ENCODE data around the gene ILDR2. TPM values are rescaled to one million over a fixed set of nuclear protein-coding genes. Genes with fewer than 3 reads are reported as not detected.

The ILDR2 gene
- total and polyA plus RNA-seq, 9 of the 15 experiments (the other 6 are each of a cell fraction or from before 2014, with no cell fraction given), result 0.03 to 0.31 (median 0.18) TPM; not detected in 2

DNA sequence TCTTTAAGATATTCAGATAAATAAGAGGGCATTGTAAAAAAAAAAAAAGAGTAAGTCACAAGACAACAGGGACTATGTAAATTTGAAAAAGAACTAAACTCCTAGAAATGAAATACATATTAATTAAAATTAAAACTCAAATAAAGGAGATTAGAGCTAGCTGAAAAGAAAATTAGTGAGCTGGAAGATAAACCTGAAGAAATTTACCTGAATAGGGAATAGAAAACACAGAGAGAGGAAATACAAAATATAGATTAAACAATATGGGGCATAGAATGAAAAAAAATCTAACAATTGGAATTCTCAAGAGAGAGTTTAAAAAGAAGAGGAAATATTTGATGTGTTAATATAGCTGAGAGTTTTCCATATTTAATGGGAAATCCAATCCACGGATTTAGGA, 63.7 kb downstream of the ILDR2 start:
- H3K27me3 ChIP-seq (ENCODE audit: control insufficient read depth in 2 of 2, insufficient read depth in 2 of 2, low read length in 2 of 2), result peaks cover 3 to 4% of the 10 kb centered on the region in 2 experiments; a peak in 3 of 5 replicates
- CTCF ChIA-PET (ENCODE audit: low intra/inter-chr PET ratio), result interaction anchor here (2.7 kb wide), 1 partner anchor 147 kb away, joined by 32 read pairs; no protein-coding TSS in a partner anchor
- TF ChIP-seq RBM25 (IDR thresholded peaks at IDR 0.05; ENCODE audit: low read depth, low read length, severe bottlenecking) (peak; percentile 50), TCF15 (CRISPR knock-in tag; IDR thresholded peaks at IDR 0.05) (no peak), CBX3 (IDR thresholded peaks at IDR 0.05; ENCODE audit: borderline replicate concordance in 1 of 2, low read length in 2 of 2) (peak in 1 of 2 experiments; percentile 59; a peak in 2 of 3 replicates)
- no peaks in the 10 kb centered on the region; the same call in 1 of the 2 replicates for H3K9me3 ChIP-seq (replicated peaks; ENCODE audit: control insufficient read depth, insufficient read depth, low read depth, low read length)
- H4K20me1 ChIP-seq (replicated peaks; ENCODE audit: control insufficient read depth, insufficient read depth, low read length), result no peaks in the 10 kb centered on the region
- in situ Hi-C loops (cut with MboI) (no loop called here), intact Hi-C loops (cut with micrococcal nuclease) (loop anchor here (1.0 kb wide), 1 partner anchor 146 kb away; no protein-coding TSS in a partner anchor)
- WGBS (ENCODE audit: insufficient coverage, low coverage, missing lambda C conversion rate), result 0% methylated on average over 1 of the region's 1 CpG
- H3K4me3 ChIP-seq, result no peak overlapping the region
- no peak overlapping the region for H3K9ac ChIP-seq (ENCODE audit: insufficient read depth in 1 of 2, low read depth in 2 of 2, low read length in 2 of 2)
- H2AFZ ChIP-seq (ENCODE audit: low read depth, low read length), result no peak overlapping the region
- H3K4me2 ChIP-seq (ENCODE audit: insufficient read depth, low read length), result no peak overlapping the region
- no peaks in the 10 kb centered on the region for H3K79me2 ChIP-seq (ENCODE audit: control insufficient read depth, insufficient read depth, low read length)
- 0 out of 5 replicates have a peak, but pooled peaks cover 0 to 2% of the 10 kb centered on the region in 2 experiments for H3K4me1 ChIP-seq (replicated peaks in 1 of 2; ENCODE audit: control insufficient read depth in 2 of 2, insufficient read depth in 2 of 2, low read length in 2 of 2)
- BruUV-seq (replicated peaks), result no TSS peak
- FAIRE-seq (no peak), DNase-seq (ENCODE audit: extremely low read depth in 1 of 4, low spot score in 3 of 4) (no peak), ATAC-seq (no peak)
- H3K36me3 ChIP-seq (ENCODE audit: control insufficient read depth, insufficient read depth, low read length), result no peaks in the 10 kb centered on the region
- H3K9me1 ChIP-seq (ENCODE audit: control insufficient read depth, insufficient read depth, low read length), result no peaks in the 10 kb centered on the region
- POLR2A ChIA-PET, result no interaction called here
- H3K27ac ChIP-seq (ENCODE audit: extremely low read depth, low read depth, low read length), result no peak overlapping the region

All from K562 (cell line).